Mononuclear cell (primary cell): ENCODE data around the gene DNAJA4. TPM values are rescaled to one million over a fixed set of nuclear protein-coding genes. Genes with fewer than 3 reads are reported as not detected.

Source experiments
- H3K27me3 ChIP-seq: 2 replicates; pipeline ENCODE4 v1.6.0; 2011; ENCODE audit warnings: low read length, control low read depth; ENCODE audit not compliant: insufficient read depth
- H3K4me1 ChIP-seq: 2 replicates; pipeline ENCODE4 v1.5.1; 2011; ENCODE audit warnings: mild to moderate bottlenecking, low read length, control low read depth; ENCODE audit not compliant: insufficient read depth
- H3K4me3 ChIP-seq: 2 replicates; pipeline ENCODE4 v1.5.1; 2011; ENCODE audit warnings: mild to moderate bottlenecking, low read length, moderate library complexity
- H3K9me3 ChIP-seq: 2 replicates; pipeline ENCODE4 v1.5.1; 2011; ENCODE audit warnings: low read depth, mild to moderate bottlenecking, control low read depth, low read length
- total RNA-seq: library from RNA; depleted of rRNA; stranded (reverse); fragments of >200 nt; gene quantifications from one replicate; pipeline ENCODE4 v1.2.3, GENCODE V29; 2012

Gene DNAJA4
- total RNA-seq, 1 donor: 22.0 TPM

GRCh38 chr15:78259232-78259631 lies 5.1 kb upstream of the DNAJA4 start:
- H3K4me3 ChIP-seq: no peak overlapping the region
- H3K9me3 ChIP-seq: no peaks in the 10 kb centered on the region
- no peaks in the 10 kb centered on the region for H3K27me3 ChIP-seq
- H3K4me1 ChIP-seq: peaks cover 4% of the 10 kb centered on the region

- H3K9me3 ChIP-seq: no peaks in the 10 kb centered on the region
- peaks cover 11% of the 10 kb centered on the region for H3K4me1 ChIP-seq
- H3K27me3 ChIP-seq: no peaks in the 10 kb centered on the region
- H3K4me3 ChIP-seq: no peak overlapping the region
Observed at GRCh38 chr15:78260489-78260888, 3.9 kb upstream of the DNAJA4 start.

GRCh38 chr15:78261062-78261461 lies 3.3 kb upstream of the DNAJA4 start:
- H3K27me3 ChIP-seq: no peaks in the 10 kb centered on the region
- no peak overlapping the region for H3K4me3 ChIP-seq
- H3K4me1 ChIP-seq: peaks cover 17% of the 10 kb centered on the region

GRCh38 chr15:78263351-78263781 lies 996 bp upstream of the DNAJA4 start:
- H3K4me1 ChIP-seq: peaks cover 18% of the 10 kb centered on the region
- H3K27me3 ChIP-seq: no peaks in the 10 kb centered on the region
- no peaks in the 10 kb centered on the region for H3K9me3 ChIP-seq
- H3K4me3 ChIP-seq: no peak overlapping the region

More at GRCh38 chr15:78261062-78261461, 3.3 kb upstream of the DNAJA4 start:
- no peaks in the 10 kb centered on the region for H3K9me3 ChIP-seq

GRCh38 chr15:78263907-78264303 lies 457 bp upstream of the DNAJA4 start:
- H3K4me3 ChIP-seq: peak overlapping the region; percentile 38
- H3K9me3 ChIP-seq: no peaks in the 10 kb centered on the region
- H3K4me1 ChIP-seq: peaks cover 18% of the 10 kb centered on the region
- no peaks in the 10 kb centered on the region for H3K27me3 ChIP-seq

- H3K4me1 ChIP-seq: peaks cover 18% of the 10 kb centered on the region
- H3K27me3 ChIP-seq: no peaks in the 10 kb centered on the region
- H3K9me3 ChIP-seq: no peaks in the 10 kb centered on the region
- peak overlapping the region; percentile 53 for H3K4me3 ChIP-seq
Observed at GRCh38 chr15:78265137-78265460, 737 bp downstream of the DNAJA4 start.

GRCh38 chr15:78265752-78266224 lies 1.4 kb downstream of the DNAJA4 start:
- H3K27me3 ChIP-seq: no peaks in the 10 kb centered on the region
- H3K9me3 ChIP-seq: no peaks in the 10 kb centered on the region
- peaks cover 18% of the 10 kb centered on the region for H3K4me1 ChIP-seq
- H3K4me3 ChIP-seq: no peak overlapping the region

- no peak overlapping the region for H3K4me3 ChIP-seq
- no peaks in the 10 kb centered on the region for H3K27me3 ChIP-seq
- no peaks in the 10 kb centered on the region for H3K9me3 ChIP-seq
- H3K4me1 ChIP-seq: peaks cover 18% of the 10 kb centered on the region
Observed at GRCh38 chr15:78266229-78266628, 1.9 kb downstream of the DNAJA4 start.

- Histone ChIP-seq H3K4me3 (no peak overlapping the region), H3K9me3 (no peaks in the 10 kb centered on the region), H3K27me3 (no peaks in the 10 kb centered on the region), H3K4me1 (peaks cover 18% of the 10 kb centered on the region)
Observed at GRCh38 chr15:78266806-78267205, 2.4 kb downstream of the DNAJA4 start.

- Histone ChIP-seq H3K27me3 (no peaks in the 10 kb centered on the region), H3K4me1 (no peaks in the 10 kb centered on the region), H3K4me3 (no peak overlapping the region), H3K9me3 (no peaks in the 10 kb centered on the region)
Observed at GRCh38 chr15:78272316-78272715, 8.0 kb downstream of the DNAJA4 start.

GRCh38 chr15:78272776-78273175 lies 8.4 kb downstream of the DNAJA4 start:
- Histone ChIP-seq H3K4me1 (no peaks in the 10 kb centered on the region), H3K27me3 (no peaks in the 10 kb centered on the region), H3K4me3 (no peak overlapping the region), H3K9me3 (no peaks in the 10 kb centered on the region)

- H3K4me1 ChIP-seq: no peaks in the 10 kb centered on the region
- H3K27me3 ChIP-seq: no peaks in the 10 kb centered on the region
- H3K4me3 ChIP-seq: no peak overlapping the region
- H3K9me3 ChIP-seq: no peaks in the 10 kb centered on the region
Observed at GRCh38 chr15:78274994-78275393, 10.6 kb downstream of the DNAJA4 start.

- Histone ChIP-seq H3K27me3 (no peaks in the 10 kb centered on the region), H3K4me1 (no peaks in the 10 kb centered on the region)
Observed at GRCh38 chr15:78276064-78276943, 11.9 kb downstream of the DNAJA4 start.

GRCh38 chr15:78280319-78281072 lies 16.1 kb downstream of the DNAJA4 start:
- no peaks in the 10 kb centered on the region for H3K4me1 ChIP-seq
- H3K9me3 ChIP-seq: no peaks in the 10 kb centered on the region
- H3K27me3 ChIP-seq: no peaks in the 10 kb centered on the region
- H3K4me3 ChIP-seq: no peak overlapping the region

More at GRCh38 chr15:78276064-78276943, 11.9 kb downstream of the DNAJA4 start:
- H3K4me3 ChIP-seq: no peak overlapping the region
- no peaks in the 10 kb centered on the region for H3K9me3 ChIP-seq

GRCh38 chr15:78282324-78282723 lies 18.0 kb downstream of the DNAJA4 start:
- Histone ChIP-seq H3K4me3 (no peak overlapping the region), H3K4me1 (no peaks in the 10 kb centered on the region), H3K9me3 (no peaks in the 10 kb centered on the region), H3K27me3 (no peaks in the 10 kb centered on the region)
